DMS114 treated with DMSO at 0.1 percent for 48 hours (cell line): Measurements from ENCODE around the gene NUP133.
"Not testable (repeated sequence)": the region's sequence is repeated elsewhere in the genome, so short reads cannot be mapped to it uniquely, and the experiment has no call there.

Experiments used
- DNase-seq: peaks from one replicate; lab custom pipeline; 2025; ENCODE audit not compliant: unreplicated experiment; lab: John Stamatoyannopoulos, UW

Gene NUP133

DNA sequence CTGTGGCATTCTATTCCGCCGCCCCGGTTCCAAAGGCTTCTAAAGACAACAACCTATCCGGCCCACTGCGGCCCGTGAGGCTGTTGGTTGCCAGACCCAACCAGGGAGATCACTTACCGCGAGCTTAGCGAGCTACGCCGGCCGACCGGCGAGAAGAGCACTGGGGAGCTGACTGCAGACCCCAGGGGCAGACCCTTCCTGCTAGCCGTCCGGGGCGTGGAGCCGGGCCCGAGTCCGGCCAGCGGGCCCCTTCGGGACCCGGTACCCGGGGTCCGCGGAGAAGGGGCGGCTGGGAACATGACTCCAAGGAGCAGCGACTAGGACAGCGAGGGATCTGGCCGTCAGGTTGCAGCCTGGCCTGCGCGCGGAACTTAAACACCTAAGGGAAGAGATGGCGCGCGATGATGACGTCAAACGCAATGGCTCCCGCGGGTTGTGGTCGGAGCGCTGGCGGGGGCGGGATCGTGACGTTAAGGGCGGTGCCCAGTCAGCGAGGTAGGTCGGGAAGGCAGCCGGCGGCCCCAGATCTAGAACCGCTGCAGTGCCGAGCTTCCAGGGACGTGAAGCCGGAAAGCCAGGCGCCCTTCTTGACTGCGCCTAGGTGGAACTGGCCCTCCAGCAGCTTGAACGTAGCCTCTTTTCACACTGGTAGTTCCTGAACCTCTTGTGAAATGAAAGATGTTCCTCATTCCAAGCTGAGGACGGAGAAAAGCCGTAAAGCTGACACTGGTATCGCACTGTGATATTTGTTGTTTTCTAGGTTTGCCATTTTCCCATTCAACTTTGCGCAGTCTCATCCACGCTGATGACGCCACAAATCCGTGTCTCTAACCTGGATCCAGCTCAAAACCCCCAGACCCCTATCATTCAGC is at the start of gene NUP133:
NUP133 (minus strand) TSS at position 391 of the 872 bp plus-strand sequence; CDS start at position 299, 92 bp downstream.
- DNase-seq = peak; percentile 93

DNA sequence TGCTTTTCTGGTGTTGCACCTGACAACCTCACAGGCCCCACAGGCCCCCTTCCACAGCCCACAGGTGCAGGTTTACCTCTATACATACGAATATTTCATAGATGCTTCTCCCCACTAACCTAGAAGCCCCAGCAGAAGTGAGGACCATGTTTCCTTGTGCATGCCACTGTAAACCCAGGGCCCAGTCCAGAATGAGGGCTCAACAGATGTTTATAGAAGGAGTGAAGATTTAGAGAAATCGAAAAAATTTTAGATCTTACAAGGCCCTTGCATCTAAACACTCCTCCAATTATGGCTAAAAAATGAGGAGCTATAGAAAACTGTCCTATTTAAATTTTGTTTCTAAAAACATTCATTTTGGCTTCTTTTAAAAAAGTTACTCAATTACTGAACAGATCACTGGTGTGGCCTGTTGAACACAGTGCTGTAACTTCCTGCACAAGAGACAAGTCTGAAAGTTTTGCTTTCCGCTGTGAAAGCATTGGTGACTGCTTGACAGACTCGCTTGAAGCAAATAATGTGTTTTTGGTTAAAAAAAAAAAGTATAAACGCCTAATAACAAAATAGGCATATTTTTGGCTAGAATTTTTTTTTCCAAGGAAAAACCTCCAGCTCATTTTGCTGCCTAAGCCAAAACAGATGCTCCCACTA is 49.2 kb upstream of the NUP133 start:
- no peak for DNase-seq

DNA sequence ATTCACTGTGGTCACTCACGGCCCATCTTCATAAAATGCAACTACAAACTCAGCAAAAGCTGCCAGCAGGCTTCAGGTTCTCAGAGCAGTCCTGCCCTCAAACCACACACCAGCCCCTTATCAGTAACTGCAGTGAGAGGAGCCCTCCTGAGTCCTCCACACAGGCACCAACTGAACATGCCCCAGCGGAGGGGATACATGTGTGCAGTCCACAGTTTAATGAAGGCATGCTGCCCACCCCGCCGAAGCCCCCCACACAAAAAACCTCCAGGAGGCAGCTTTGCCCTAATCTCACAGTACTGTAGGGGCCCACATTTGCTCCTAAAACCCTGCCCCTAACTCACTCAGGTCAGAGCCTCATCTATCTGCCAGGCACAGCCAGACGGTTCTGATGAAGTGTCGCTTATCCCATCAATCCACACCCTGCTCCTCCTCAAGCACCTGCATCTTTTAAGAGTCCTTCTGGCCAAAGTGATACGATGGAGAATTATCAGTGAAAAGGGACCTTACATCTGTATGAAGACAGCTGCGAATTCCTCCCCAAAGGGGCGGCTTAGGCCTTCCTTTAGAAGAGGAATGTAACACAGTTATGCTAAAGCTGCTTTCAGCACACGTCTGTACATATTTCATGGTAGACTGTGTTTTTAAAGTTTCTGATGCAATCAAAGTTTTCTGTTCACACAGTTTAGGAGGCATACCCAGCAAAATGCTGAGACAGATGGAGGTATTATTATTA is 46.9 kb upstream of the NUP133 start:
- DNase-seq = no peak

DNA sequence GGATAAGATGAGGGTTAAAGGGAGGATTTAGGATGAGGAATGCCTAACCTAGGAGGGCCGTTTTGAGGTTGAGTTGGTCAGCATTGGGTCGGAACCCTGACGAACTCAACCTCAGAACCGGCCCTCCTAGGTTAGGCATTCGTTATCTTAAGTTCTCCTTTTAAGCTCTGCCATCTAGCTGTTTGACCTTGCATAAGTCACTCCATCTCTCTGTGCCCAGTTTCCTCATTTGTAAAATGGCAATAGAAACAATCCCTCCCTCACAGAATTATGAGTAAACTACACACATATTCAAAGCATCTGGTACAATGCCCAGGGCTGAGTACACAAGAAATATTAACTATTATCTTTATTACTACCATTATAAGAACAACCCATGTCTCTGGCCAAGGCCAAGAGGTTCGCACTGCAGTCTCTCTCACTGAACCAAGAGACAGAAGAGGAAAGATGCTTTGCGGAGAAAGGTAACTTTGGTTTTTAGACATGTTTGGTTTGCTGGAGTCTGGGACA is 45.5 kb upstream of the NUP133 start:
- DNase-seq = no peak

DNA sequence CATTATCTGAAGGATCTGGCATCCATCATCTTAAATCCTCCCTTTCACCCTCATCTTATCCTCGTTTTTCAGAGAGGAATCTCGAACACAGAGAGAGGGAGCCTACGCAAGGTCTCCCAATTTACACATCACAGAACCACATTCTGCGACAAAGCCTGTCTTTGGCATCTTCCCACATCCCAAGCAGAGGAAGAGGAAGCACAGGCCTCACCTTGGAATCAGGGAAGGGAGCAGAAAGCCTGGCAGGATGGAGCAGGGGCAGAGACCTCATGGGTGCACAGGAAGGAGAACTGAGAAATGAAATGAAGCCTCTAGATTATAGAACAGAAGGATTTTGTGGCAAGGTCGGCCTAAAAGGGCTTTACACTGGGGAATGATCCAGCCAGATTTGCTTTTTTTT is 44.6 kb upstream of the NUP133 start:
- DNase-seq = no peak

DNA sequence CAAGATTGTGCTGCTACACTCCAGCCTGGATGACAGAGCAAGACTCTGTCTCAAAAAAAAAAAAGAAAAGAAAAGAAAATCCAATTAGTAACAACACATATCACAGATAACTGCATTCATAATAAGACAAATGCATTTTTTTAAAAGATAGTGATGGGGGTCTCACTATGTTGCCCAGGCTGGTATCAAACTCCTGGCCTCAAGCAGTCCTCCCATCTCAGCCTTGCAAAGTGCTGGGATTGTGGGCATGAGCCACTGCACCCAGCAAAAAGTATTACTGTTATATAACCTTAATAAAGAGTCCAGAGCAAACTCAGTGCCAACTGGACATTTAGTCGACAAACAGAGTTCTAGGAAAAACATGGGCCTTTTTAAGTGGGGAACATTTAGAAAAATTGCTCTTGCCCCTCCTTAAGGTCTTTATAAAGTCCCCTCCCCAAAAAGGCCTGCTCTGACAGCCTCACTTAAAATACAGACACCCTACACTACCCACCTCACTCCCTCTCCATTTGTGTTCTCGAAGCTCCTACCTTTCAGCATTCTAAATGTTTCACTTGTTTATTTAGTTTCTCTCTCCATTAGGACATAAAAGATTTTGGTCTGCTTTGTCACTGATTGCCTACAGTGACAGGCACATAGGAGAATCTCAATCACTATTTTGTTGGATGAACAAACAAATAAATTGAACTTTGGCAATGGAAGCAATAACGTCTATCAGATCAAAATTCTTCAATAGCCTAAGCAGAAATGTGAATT is 42.8 kb upstream of the NUP133 start:
- DNase-seq = no peak

DNA sequence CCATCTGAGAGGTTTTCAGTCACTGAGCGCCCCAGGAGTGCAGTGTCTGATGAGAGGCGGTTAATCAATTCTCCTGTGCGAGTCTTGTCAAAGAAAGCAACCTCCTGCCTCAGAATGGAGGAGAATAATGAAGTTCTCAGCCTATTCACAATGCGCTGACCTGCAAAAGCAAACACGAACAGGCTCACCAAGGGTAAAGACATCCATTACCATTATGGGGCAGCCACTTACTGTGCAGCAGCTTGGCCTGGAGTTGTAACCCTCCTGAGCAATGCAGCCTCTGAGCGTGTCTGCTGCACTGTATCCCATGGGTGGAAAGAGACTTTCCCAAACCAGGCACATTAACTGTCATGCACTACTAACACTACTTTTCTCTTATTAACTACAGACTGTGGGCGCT is 39.4 kb upstream of the NUP133 start:
- DNase-seq = no peak

DNA sequence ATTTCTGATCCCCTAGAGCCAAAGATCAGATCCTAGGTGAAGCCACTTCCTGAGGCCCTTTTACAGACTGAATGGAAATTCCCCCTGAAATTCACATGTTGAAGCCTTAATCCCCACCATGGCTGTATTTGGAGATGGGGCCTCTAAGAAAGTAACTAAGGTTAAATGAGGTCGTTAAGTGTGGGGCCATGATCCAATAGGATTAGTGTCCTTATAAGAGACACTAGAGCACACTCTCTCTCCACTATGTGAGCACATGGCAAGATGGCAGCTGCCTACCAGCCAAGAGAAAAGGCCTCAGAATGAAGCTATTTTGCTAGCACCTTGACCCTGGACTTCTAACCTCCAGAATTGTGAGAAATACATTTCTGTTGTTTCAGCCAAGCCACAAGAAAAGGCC is 36.4 kb upstream of the NUP133 start:
- no peak for DNase-seq

DNA sequence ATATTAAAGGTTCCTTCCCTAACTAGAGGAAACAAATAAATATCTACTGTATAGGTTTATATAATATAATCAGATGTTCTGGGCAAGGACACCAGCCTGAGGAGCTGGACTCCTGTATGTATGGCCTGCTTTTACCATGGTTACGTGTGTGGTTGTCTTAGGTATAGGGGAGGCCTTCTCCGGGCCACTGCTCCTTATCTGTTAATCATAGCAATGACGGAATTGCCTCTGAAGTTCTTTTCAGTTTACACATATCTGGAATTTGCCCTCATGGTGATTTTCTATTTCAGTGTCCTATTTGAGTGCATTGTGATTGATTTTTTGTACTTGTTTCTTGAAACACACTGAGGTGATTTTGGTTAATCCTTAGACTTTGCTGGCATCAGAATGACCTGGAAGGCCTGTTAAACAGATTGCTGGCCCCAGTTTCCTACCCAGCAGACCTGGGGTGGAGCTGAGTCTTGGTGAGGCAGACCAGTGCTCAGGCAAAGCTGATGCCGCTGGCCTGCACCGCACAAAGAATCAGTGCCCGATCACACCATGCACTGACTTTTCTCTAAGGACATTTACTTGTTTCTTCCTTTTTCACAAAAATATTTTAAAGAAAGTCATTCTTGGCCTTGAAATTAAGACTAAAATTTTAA is 31.8 kb upstream of the NUP133 start:
- DNase-seq = no peak

DNA sequence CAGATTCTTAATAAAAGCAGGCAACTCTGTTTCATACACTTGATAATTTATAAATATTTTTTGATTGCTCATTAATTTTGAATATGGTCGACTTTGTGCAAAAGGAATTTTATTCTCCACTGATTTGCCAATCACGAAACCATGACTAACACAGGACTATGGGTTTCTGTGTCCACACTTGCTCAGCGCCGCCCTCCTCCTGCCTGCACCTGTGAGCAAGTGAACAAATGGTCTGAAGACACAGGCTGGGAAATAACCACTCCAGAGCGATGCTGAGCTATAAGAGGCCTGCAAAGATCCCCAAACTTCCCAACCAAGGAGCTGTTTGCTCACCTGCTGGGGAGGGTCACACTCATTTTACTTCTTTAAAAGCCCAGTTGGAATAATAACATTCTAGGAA is 30.8 kb upstream of the NUP133 start:
- DNase-seq = no peak

DNA sequence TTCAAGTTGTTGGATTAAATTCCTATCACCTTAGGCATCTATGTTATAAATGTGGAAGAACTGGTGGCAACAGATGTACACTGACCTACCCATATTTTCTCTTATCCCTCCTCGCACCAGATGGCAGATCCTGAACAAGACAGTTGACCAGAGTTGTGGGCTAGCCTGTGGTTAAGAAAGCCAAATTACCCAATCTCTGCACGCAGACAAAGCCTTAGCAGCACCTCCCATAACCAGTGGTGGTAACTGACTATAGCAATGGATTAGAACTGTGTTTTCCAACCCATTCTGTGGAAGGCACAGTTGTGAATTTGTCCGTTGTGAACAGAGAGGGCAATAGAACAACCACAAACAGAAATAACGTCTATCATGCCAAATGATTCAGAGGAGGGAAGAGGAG is 29.8 kb upstream of the NUP133 start:
- DNase-seq = no peak

DNA sequence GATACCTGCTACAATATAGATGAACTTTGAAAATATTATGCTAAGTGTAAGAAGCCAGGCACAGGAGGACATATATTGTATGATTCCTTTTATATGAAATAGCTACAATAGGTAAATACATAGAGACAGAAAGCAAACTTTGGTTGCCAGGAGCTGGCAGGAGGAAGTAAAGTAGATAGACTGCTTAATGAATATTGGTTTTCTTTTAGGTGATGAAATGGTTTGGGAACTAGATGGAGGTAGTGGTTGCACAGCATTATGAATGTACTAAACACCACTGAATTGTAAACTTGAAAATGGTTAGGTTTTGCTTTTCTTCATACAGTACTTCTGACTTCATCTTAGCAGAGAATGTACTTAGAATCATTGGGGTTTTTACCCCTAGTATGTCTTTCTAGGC is 28.8 kb upstream of the NUP133 start:
- no peak for DNase-seq

DNA sequence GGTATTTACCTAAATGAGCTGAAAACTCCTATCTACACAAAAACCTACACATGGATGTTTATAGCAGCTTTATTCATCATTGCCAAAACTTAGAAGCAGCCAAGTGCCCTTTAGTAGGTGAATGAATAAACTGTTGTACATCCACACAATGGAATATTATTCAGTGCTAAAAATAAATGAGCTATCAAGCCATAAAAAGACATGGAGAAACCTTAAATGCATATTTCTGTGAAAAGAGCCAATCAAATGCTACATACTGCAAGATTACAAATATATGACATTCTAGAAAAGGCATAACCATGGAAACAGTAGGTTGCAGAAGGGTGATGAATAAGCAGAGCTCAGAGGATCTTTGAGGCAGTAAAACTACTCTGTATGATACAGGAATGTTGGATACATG is 27.1 kb upstream of the NUP133 start:
- DNase-seq = no peak

DNA sequence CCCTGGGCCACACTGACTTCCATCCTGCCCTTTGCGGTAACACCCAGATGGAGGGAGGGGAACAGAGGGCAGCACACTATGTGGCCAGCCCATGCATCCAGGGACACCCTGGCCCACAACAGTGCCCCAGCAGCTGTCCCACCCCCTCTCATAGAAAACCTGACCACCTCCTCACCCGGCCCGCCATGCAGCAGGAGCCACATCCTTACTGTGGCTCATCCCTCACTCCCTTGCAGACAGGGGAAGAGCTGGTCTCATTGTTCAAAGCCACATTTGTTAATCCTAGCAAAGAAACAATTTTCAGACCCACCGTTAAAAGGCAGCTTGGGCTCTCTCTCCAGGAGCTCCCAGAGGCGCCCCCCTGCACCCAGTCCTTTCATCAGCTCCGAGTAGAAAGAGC is 23.2 kb upstream of the NUP133 start:
- DNase-seq = no peak

DNA sequence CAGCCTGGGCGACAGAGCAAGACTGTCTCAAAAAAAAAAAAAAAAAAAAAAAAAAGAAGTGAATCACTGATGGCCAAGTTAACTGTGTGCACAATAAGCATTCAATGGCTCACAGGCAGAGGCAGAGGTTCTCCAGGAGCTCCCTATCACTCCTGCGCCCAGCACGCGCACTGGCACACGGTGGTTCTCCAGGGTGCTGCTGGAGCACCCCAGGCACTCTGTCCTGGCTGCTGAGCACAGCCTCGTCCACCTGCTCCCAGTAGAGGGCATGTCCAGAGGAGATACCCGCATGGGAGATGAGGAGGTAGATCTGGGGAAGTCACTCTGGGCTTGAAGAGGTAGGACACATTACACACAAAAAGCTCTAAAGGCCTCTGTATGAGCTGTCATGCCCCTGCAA is 21.5 kb upstream of the NUP133 start:
- DNase-seq = no peak

DNA sequence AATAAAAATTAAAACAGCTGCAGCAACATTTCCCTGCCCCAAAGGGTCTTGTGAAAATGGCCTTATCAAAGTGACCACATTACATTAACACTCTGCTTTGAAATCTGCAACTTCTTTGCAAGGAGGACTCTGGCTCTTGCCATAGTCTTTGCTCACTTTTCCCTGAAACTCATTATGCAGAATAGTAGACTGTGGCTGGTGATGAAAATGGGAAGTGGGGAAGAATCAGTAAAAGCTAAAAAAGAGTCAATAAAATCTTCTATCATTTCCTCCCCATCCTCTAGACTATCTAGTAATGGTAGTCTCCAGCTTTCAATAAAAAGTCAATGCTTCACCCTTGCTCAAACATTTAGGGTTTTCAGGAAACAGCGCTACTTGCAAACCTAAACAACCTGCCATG is 18.6 kb upstream of the NUP133 start:
- DNase-seq = no peak

DNA sequence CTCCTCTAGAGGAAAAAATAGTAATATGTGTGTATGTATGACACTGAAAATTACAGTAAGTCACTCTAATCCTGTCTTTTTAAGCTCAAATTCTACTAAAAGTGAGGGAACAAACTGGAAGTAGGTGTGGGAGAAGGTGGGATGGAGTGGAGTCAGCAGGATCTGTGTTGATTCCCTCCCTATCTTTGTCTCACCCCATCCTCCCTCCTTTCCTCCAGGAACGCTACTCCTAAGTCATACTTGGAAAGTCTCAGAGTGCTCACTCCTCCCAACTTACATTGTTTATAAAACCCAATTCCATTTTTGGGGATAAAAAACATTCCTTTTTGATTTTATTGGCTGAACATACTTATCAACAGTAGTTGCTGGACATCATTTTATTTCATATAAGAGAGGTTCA is 14.9 kb upstream of the NUP133 start:
- DNase-seq = no peak

DNA sequence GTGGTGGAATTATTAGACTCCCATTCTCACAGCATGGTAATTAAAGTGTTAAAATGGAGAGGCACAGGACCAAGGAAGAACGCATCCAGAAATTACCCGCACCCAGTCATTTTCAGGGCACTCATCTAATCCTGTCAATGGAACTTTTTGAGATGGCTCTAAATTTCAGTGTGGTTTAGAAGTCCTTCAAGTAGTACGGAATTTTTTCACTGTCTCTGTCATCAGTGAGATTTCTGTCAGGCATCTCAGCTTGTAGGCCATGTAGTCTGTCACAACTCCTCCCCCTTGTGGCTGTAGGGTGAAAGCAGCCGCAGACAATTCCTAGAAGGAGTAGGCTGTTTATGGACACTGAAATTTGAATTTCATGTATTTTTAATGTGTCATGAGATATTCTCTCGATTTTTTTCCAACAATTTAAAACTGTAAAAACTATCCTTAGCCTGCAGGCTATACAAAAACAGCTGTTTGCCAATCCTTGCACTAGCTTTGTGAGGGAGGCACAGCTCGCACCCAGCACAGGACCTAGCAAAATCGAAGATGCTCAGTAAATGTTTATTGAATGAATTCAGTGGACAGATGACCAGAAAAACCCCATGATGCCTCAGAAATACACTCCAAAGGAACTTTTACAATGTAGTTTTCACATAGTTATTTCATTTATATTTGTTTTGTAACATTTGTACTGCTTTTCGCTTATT is 6.6 kb upstream of the NUP133 start:
- peak; percentile 69 for DNase-seq

DNA sequence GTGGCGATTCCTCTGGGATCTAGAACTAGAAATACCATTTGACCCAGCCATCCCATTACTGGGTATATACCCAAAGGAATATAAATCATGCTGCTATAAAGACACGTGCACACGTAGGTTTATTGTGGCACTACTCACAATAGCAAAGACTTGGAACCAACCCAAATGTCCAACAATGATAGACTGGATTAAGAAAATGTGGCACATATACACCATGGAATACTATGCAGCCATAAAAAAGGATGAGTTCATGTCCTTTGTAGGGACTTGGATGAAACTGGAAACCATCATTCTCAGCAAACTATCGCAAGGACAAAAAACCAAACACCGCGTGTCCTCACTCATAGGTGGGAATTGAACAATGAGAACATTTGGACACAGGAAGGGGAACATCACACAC is 3.5 kb upstream of the NUP133 start:
- DNase-seq = not testable (repeated sequence)

DNA sequence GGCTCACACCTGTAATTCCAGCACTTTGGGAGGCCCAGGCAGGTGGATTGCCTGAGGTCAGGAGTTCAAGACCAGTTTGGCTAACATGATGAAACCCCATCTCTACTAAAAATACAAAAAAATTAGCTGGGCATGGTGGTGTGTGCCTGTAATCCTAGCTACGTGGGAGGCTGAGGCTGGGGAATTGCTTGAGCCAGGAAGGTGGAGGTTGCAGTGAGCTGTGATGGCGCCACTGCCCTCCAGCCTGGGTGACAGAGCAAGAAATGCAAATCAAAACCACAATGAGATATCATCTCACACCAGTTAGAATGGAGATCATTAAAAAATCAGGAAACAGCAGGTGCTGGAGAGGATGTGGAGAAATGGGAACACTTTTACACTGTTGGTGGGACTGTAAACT is 3.1 kb upstream of the NUP133 start:
- not testable (repeated sequence) for DNase-seq
